Transverse colon (tissue), 4 donors: ENCODE results near the gene SNX13. TPM values are rescaled to one million over a fixed set of nuclear protein-coding genes. Genes with fewer than 3 reads are reported as not detected.

Experiments
- DNase-seq: peaks from one replicate; pipeline ENCODE4 v3.0.0-alpha.2; 2019
- H3K27ac ChIP-seq, 4 donors: fragments of 200-600 bp; sonication (generic); 2 replicates each; pipeline ENCODE4 v1.5.1; 2016 to 2018; ENCODE audit warnings: inconsistent platforms in 4 of 4
- H3K27me3 ChIP-seq: fragments of 200-600 bp; sonication (generic); 2 replicates; pipeline ENCODE4 v1.5.1; 2017; ENCODE audit warnings: inconsistent platforms
- H3K36me3 ChIP-seq, 4 donors: fragments of 200-600 bp; sonication (generic); 2 replicates each; pipeline ENCODE4 v1.5.1; 2017 to 2019; ENCODE audit warnings: inconsistent platforms in 4 of 4
- H3K4me1 ChIP-seq, 4 donors: fragments of 200-600 bp; sonication (generic); 2 replicates each; pipeline ENCODE4 v1.5.1; 2017 to 2020; ENCODE audit warnings: inconsistent platforms in 4 of 4
- H3K4me3 ChIP-seq, 4 donors: fragments of 200-600 bp; sonication (generic); 1 replicate in 1 of 4; 2 replicates in 3 of 4; pipeline versions ENCODE4 v1.5.1 to v1.6.1; 2017 to 2019; ENCODE audit warnings: inconsistent platforms in 4 of 4
- H3K9me3 ChIP-seq, 2 donors: fragments of 200-600 bp; sonication (generic); 2 replicates each; pipeline ENCODE4 v1.5.1; 2017 to 2019; ENCODE audit warnings: inconsistent platforms in 2 of 2
- EP300 ChIP-seq: sonication (generic); formaldehyde crosslinking; IDR thresholded peaks from one replicate; pipeline ENCODE4 v1.6.1; 2017; ENCODE audit warnings: antibody characterized with exemption, low read depth
- POLR2A ChIP-seq: fragments of 450-650 bp; IDR thresholded peaks from one replicate; pipeline ENCODE4 v1.6.1; 2016; ENCODE audit warnings: antibody characterized with exemption, mild to moderate bottlenecking, moderate library complexity
- POLR2AphosphoS5 ChIP-seq, 3 donors: sonication (generic); formaldehyde crosslinking; IDR thresholded peaks; one replicate each; pipeline ENCODE4 v1.6.1; 2016; ENCODE audit warnings: antibody characterized with exemption in 3 of 3
- WGBS, 2 donors: methylation state at CpG; one replicate each; pipeline ENCODE4 v1.1.5; 2018; ENCODE audit warnings: low coverage in 1 of 2; 5-methylcytosine and 5-hydroxymethylcytosine counted together
- in situ Hi-C, 4 donors: fragments of 200-750 bp; cut with MboI; loops; one replicate each; pipeline versions ENCODE4 v1.15.0 to v1.15.1; 2017; ENCODE audit warnings: low sequenced_read_pairs in 3 of 4, low pct_ligation_motif_present in 1 of 4, low pct_unique_long_range_greater_than_20kb in 1 of 4
- intact Hi-C: fragments of 100-400 bp; cut with DNase I; formaldehyde crosslinking; loops from one replicate; pipeline ENCODE4 v1.15.1; 2023; ENCODE audit warnings: low total_unique reads
- total RNA-seq, 4 donors: library from RNA; depleted of rRNA; stranded (reverse); fragments of >200 nt; gene quantifications; one replicate each; pipeline ENCODE4 v1.1.0, GENCODE V29; 2016
- TF ChIP-seq, protein P1 (sequence below), 5 experiments: fragments of 200-600 bp in 3 of 5; fragments of 450-650 bp in 2 of 5; sonication (generic) in 3 of 5; IDR thresholded peaks; 1 replicate in 2 of 5; 2 replicates in 3 of 5; pipeline ENCODE4 v1.5.1; 2016 to 2017; ENCODE audit warnings: antibody characterized with exemption in 5 of 5, inconsistent platforms in 3 of 5, mild to moderate bottlenecking in 2 of 5, moderate library complexity in 1 of 5

The SNX13 gene
- total RNA-seq, 4 donors from 2014 or later = 11.3 to 83.8 (median 69.0) TPM

DNA sequence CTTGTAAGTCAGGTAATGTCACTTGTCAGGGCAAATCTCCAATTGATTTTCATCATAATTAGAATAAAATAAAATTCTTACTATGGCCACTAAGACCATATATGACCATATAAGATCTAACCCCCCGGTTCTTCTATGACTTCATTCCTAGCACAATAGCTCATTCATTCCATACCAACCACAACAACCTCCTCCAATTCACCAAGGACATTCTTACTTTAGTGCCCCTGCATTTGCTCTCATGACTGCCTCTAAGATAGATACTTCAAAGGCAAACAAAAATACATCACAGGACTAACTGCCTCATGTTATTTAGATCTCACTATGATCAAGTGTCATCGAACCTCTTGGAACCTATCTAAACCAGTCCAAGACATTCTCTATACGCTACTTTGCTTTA is 90.8 kb downstream of the SNX13 start:
- Histone ChIP-seq H3K4me1 (no peaks in the 10 kb centered on the region), H3K9me3 (no peaks in the 10 kb centered on the region), H3K4me3 (no peak overlapping the region), H3K27ac (no peak overlapping the region), H3K36me3 (peaks cover 0 to 15% (median 2%) of the 10 kb centered on the region in 4 donors), H3K27me3 (no peaks in the 10 kb centered on the region)
- 66 to 93% methylated on average over 2 to 3 of the region's 3 CpGs for WGBS, 2 donors
- DNase-seq = no peak
- intact Hi-C loops = no loop called here
- TF ChIP-seq, protein P1, sequence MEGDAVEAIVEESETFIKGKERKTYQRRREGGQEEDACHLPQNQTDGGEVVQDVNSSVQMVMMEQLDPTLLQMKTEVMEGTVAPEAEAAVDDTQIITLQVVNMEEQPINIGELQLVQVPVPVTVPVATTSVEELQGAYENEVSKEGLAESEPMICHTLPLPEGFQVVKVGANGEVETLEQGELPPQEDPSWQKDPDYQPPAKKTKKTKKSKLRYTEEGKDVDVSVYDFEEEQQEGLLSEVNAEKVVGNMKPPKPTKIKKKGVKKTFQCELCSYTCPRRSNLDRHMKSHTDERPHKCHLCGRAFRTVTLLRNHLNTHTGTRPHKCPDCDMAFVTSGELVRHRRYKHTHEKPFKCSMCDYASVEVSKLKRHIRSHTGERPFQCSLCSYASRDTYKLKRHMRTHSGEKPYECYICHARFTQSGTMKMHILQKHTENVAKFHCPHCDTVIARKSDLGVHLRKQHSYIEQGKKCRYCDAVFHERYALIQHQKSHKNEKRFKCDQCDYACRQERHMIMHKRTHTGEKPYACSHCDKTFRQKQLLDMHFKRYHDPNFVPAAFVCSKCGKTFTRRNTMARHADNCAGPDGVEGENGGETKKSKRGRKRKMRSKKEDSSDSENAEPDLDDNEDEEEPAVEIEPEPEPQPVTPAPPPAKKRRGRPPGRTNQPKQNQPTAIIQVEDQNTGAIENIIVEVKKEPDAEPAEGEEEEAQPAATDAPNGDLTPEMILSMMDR (IDR thresholded peaks at IDR 0.05) = no peak
- in situ Hi-C loops = no loop called here

DNA sequence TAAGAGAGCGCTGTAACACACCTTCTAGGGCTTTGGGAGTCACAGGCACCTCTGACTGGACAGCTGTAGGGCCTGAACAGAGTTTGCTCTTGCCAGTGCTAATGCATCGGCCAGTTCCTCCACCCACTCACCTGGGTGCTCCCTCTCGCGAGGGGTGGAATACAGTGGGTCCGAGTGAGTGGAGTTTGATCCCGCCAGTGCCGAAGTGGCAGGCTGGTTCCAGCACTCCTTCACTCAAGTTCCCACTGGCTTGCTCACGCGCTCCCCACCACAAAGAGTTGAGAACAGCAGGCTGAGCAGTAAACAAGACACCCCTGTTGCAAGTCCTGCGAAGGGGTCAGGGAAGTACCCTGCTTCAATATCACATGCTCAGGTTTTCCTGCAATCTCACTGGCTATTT is 91.8 kb downstream of the SNX13 start:
- TF ChIP-seq POLR2A (no peak), EP300 (no peak), POLR2AphosphoS5 (IDR thresholded peaks at IDR 0.05) (no peak)
- TF ChIP-seq, protein P1 (IDR thresholded peaks at IDR 0.05) = no peak
- no peaks in the 10 kb centered on the region for H3K9me3 ChIP-seq
- H3K27ac ChIP-seq = no peak overlapping the region
- H3K36me3 ChIP-seq = peaks cover 0 to 17% (median 2%) of the 10 kb centered on the region in 4 donors
- intact Hi-C loops (no loop called here), in situ Hi-C loops (no loop called here)
- no peak overlapping the region for H3K4me3 ChIP-seq
- H3K27me3 ChIP-seq = no peaks in the 10 kb centered on the region
- 80 to 99% methylated on average over 1 to 10 of the region's 10 CpGs for WGBS, 2 donors
- H3K4me1 ChIP-seq = no peaks in the 10 kb centered on the region
- DNase-seq = no peak

DNA sequence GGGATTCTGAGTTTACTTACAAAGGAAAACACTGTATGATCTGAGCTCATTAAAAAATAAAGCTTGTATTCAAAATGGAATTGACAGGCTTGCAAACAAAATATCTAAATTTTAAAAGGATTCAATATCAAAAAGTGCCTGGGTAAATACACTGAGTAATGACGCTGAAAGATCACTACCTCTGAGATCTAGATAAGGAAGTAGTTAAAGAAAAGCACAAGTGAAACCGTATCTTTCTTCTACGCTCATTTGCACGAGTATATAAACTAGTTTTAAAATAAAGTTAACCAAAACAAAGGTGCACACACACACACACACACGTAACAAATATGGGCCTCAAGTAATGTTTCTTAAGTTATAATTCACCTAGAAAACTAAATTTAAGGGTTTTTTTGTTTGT is 93.4 kb downstream of the SNX13 start:
- 71 to 81% methylated on average over 5 of the region's 5 CpGs for WGBS, 2 donors
- in situ Hi-C loops = no loop called here
- TF ChIP-seq EP300 (no peak), POLR2AphosphoS5 (IDR thresholded peaks at IDR 0.05) (no peak), POLR2A (no peak)
- TF ChIP-seq, protein P1 (IDR thresholded peaks at IDR 0.05) = no peak
- H3K9me3 ChIP-seq = no peaks in the 10 kb centered on the region
- no peaks in the 10 kb centered on the region for H3K4me1 ChIP-seq
- H3K36me3 ChIP-seq = peaks cover 0 to 11% (median under 1%) of the 10 kb centered on the region in 4 donors
- DNase-seq = no peak
- no peak overlapping the region for H3K4me3 ChIP-seq
- intact Hi-C loops = no loop called here
- H3K27ac ChIP-seq = no peak overlapping the region
- H3K27me3 ChIP-seq = no peaks in the 10 kb centered on the region

DNA sequence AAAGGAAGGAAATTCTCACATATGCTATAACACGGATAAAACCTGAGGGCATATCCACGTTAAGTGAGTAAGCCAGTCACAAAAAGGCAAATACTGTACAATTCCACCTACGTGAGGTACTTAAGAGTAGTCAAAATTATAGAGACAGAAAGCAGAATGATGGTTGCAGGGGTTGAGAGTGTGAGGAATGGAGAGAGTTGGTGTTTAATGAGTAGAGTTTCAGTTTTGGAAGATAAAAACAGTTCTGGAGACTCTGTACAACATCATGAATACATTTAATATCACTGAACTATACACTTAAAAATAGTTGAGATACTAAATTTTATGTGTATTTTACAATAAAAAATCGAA is 95.1 kb downstream of the SNX13 start:
- Histone ChIP-seq H3K4me1 (no peaks in the 10 kb centered on the region), H3K27ac (no peak overlapping the region), H3K9me3 (no peaks in the 10 kb centered on the region), H3K4me3 (no peak overlapping the region), H3K36me3 (peaks cover 0 to 14% (median 0%) of the 10 kb centered on the region in 4 donors), H3K27me3 (no peaks in the 10 kb centered on the region)
- 75 to 92% methylated on average over 4 of the region's 4 CpGs for WGBS, 2 donors
- intact Hi-C loops (no loop called here), in situ Hi-C loops (no loop called here)
- TF ChIP-seq POLR2A = no peak
- TF ChIP-seq, protein P1 (IDR thresholded peaks at IDR 0.05) = no peak
- no peak for TF ChIP-seq POLR2AphosphoS5 (IDR thresholded peaks at IDR 0.05)
- TF ChIP-seq EP300 = no peak
- no peak for DNase-seq
